ENCODE measurements around the gene DLGAP1.
"Not testable (repeated sequence)": the region's sequence is repeated elsewhere in the genome, so short reads cannot be mapped to it uniquely, and the experiment has no call there.

Gene DLGAP1

DNA sequence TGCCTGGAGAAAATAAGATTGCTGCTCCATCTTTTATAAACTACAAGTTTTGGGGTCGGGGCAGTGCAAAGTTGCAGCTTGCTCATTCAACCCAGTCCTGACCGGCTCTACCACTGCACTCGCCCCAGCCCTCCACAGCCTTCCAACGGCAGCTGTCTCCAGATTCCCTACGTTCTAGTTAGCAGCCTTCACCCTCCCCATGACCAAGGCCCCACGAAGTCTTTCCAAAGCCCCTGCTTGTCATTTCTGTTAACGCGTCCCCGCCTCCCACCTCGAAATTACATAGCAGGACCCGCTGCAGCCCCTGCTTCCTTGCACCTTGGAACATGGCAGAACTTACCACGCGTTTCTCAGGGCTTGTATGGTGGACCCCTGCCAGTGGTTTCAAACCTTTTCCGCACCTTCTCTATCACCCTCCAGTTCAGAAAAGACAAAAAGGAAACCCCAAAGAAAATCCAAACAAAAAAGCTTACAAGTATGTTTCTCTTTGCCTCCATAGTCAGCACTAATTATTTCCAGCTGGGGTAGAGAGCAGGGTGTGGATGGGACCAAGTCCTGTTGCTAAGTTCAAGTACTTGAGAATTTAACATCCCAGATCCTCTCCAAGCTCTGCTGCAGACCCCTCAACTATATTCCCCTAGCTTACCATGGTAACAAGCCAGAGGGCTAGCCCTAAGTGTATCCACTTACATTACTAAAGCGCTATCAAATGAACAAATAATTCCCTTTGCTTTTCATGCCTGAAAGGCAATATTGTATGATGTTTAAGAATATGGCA lies 843.6 kb downstream of the DLGAP1 start:
- DNase-seq, result no peak

DNA sequence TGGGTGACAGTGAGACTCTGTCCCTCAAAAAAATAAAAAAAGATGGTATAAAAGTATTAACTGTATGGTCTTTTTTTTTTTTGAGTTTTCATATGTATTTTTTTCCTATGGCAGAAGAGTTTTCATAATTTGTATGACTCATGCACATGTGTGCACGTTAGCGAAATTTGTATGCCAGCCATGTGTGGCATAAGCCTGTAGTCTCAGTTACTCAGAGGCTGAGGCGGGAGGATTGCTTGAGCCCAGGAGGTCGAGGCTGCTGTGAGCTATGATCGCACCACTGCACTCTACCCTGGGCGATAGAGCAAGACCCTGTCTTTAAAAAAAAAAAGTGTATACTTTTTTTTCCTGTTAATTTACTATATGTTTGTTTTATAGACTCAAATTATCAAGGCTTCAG lies 844.3 kb downstream of the DLGAP1 start:
- no peak for DNase-seq

DNA sequence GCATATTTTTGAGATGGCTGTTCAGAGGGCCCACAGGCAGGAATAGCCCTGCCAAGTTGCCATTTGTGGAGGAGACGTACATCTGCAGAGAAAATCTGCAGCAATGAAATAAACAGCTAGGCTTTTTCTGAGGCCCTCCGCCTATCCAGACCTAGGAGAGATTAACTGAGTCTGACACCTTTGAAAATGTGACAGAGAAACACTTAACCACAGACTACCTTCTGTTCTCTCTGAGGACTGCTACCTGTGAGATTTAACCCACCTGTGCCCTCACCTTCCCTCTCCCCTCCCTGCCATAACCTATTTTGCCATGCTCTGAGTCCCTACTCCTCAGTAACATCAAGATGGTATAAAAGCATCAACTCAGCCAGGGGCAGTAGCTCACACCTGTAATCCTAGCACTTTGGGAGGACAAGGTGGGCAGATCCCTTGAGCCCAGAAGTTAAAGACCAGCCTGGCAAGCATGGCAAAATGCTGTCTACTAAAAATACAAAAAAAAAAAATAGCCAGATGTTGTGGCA lies 844.9 kb downstream of the DLGAP1 start:
- DNase-seq, result no peak

DNA sequence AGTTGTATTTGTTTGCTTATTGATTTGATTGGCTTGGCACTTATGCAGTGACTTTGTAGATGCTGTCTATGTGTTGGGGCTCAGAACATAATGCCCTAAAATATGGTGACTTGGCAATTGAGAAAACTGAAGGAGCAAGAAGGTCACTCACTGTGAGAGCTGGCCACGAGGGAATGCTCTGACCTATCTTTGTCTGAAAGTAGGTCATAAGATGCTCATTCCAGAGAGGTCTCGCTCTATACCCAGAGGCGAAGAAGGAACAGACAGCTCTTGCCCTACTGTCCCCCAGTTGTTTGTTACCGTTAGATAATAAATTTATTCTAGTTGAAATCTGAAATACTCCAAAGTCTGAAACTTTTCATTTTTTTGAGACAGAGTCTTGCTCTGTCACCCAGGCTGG lies 846.6 kb downstream of the DLGAP1 start:
- DNase-seq, result no peak

DNA sequence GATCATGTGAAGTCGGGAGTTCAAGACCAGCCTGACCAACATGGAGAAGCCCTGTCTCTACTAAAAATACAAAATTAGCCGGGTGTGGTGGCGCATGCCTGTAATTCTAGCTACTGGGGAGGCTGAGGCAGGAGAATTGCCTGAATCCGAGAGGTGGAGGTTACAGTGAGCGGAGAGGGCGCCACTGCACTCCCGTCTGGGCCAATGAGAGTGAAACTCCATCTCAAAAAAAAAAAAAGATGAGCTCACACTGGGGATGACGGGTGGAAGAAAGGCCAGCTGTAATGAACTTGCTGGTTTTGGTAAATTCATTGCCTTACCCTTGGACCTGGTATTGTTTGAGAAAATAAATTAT lies 847.0 kb downstream of the DLGAP1 start:
- not testable (repeated sequence) for DNase-seq

DNA sequence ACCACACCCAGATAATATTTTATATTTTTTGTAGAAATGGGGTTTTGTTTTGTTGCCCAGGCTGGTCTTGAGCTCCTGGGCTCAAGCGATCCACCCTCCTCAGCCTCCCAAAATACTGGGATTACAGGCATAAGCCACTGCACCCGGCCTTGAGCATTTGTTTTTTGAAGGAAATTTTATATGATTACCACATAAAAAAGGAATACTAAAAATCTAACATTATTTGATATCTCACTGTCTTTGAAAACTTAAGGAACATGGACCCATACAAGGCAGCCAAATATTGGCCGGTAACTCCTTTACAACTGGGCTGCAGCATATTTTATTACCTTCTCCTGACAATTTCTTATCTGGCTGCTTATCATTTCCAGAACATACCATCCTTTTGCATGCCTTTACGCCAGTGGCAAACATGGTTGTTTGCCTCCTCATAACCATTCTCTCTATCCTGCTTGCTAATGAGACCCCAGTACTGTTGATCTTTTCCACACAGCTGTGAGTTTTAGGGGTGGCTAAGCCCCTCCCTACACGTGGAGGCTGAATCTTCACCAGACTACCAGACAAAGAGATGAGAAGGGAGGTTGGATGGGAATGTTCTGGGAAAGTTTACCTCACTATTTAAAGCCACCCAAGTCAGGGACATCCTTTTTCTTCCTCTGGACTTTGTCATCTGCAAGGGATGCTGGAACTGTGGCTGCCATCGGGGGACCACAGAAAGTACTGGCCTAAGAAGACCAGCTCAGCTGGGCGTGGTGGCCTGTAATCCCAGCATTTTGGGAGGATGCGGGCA lies 847.6 kb downstream of the DLGAP1 start:
- no peak for DNase-seq

DNA sequence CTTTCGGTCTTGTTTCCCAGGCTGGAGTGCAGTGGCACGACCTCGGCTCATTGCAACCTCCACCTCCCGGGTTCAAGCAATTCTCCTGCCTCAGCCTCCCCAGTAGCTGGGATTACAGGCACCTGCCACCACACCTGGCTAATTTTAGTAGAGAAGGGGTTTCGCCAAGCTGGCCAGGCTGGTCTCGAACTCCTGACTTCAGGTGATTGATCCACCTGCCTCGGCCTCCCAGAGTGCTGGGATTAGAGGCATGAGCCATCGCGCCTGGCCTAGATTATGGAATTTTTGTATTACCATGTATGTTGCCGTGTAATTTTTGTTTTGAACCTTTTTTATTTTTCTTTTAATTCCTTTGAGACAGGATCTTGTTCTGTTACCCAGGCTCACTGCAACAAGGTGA lies 848.2 kb downstream of the DLGAP1 start:
- not testable (repeated sequence) for DNase-seq

DNA sequence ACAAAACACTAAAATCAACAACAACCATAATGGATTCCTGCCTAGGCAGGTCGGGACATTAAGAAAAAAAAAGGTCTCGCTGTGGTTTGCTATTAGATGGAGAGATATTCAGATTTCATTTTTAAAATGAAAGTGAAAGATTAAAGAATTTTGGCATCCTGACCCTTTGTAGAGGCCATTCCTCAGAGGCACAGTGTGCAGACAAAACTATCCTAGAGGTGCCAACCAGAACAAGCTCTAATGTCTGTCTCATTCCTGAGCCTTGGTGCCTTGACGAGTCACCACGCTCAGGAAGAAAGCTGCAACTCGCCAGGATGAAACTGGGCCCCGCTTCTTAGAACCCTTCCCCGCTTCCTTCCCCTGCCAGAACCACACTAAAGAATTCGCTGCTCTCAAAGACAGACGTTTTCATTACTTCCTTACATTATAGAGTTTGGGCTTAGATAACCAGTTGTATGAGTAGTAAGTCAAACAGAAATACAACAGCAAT lies 849.1 kb downstream of the DLGAP1 start:
- DNase-seq, result no peak

DNA sequence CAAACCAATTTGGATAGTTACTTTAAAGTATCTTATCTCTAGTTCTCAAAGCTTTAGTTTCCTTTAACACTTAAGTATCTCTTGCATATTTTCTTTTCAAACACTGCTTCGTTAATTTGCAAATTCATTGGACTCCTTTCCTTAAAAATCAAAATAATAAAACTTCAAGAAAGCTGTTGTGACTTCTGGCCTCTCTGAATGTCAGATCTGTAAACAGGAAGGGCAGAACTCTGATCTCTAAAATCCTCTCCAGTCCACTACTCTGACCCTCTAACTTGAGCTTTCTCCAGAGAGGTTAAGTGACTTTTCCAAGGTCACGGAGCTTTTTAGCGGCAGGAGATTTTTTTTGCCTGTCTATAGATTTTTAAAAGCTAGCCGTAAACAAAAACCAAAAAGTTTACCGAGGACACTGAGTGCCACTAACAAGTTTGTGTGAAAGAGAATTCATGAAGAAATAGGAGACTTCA lies 849.6 kb downstream of the DLGAP1 start:
- DNase-seq, result no peak

DNA sequence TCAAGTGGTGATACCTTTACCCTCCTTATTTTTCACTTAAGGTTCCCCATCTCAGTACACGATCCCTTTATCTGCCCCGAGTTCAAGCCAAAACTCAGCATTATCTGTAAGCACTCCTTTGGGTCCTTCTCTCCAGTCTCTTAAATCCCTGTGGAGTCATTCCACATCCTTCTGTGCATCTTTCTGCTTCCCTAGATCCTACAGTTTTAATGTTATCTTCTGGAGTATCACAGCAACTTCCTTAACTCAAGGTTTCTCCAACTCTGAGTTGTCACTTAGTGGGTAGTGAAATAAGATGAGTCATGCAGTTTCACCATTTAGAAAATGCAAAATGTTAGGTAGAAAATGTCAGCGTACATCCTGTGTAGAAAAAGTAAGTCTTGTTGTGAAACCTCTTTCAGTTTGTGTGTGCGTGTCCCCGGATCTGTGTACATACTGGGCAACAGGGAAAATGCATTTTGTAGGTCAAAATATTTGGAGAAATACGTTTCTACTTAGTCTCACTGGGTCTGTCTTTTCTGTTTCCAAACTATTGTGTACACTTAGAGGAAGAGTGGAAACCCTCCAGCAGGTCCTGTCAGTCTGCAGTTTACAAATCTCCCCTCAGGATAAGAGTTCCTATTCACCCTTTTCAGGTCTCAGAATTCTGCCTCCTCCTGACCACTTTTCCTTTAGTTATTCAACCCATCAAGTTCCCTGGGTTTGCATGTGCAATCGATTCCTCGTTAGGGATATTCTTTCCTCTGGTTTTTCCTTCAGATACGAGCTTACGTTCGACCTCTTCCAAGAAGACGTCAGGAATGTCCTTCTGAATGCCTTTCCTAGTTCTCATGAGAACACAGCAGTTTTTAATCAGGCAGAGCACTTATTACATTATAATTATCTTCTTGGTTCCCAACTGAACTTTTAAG lies 850.4 kb downstream of the DLGAP1 start:
- no peak for DNase-seq

DNA sequence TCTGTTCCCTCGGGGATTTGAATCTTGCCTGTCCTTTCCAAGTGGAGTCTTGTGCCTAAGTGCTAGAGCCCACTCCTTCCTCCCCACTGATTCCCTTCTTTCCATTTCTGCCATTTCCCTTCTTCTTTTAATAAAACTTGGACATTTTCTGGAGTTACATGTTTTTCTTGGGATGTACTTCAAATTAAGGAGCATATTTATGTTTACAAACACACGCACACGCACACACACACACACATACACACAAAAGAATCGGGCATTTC lies 850.9 kb downstream of the DLGAP1 start:
- no peak for DNase-seq

DNA sequence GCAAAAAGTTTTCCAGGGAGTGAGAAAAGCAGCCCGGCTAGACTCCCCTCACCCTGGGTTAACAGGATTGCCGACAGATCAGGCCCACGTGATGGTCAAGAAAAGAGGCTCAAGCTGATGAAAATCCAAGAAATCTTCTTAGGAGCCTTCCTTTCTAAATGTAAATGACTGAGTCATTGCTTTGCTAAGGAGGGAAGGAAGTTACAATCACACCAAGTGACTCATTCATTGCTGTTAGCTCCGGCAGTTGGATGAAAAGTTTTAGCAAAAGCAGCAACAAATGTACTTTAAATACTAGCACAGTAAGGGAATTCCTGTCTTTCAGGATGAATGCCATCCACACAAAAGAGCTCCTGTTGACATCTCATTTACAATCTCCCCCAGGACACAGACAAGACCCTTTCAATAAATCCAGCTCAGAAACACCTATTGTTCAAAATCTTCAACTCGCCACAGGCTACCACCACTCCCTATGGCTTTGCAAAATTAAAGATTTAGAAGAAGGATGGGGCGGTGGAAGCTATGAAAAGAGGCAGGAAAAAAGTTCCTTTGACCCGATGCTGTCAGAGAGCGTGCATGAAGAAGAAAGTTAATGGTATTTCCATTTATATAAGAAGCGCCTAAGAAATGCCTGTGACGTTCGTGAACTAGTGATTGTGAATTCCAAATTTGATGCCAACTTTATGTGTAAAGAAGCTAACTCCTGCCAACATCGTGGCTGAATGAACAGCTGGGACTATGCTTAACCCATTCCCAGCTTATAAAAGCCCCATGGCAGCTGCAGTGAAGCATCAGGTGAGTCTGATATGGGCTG lies 851.5 kb downstream of the DLGAP1 start:
- DNase-seq, result no peak

DNA sequence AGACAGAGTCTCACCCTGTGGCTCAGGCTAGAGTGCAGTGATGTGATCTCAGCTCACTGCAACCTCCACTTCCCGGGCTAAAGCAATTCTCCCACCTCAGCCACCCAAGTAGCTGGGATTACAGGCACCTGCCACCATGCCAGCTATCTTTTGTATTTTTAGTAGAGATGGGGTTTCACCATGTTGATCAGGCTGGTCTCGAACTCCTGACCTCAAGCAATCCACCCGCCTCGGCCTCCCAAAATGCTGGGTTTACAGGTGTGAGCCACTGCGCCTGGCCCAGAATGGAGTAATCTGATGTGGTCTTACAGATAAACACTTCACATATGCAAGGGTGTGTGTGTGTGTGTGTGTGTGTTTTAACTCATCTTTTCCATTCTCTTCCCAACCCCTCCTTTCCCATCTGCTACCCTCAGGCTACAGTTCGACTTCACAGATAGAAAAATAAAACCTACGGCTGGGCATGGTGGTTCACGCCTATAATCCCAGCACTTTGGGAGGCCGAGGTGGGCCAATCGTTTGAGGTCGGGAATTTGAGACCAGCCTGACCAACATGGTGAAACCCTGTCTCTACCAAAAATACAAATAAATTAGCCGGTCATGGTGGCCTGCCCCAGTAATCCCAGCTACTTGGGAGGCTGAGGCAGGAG lies 853.9 kb downstream of the DLGAP1 start:
- not testable (repeated sequence) for DNase-seq

DNA sequence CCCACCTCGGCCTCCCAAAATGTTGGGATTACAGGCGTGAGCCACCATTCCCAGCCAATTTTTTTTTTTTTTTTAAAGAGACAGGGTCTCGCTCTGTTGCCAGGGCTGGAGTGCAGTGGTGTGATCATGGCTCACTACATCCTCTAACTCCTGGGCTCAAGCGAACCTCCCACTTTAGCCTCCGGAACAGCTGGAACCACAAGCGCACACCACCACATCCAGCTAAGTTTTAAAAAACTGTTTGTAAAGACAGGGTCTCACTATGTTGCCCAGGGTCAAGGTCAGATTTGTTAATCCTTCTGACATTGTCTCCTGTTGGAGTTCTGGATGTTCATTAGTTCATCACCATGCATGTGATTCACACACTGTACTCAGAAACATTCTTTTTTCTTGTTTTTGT lies 855.2 kb downstream of the DLGAP1 start:
- no peak for DNase-seq

DNA sequence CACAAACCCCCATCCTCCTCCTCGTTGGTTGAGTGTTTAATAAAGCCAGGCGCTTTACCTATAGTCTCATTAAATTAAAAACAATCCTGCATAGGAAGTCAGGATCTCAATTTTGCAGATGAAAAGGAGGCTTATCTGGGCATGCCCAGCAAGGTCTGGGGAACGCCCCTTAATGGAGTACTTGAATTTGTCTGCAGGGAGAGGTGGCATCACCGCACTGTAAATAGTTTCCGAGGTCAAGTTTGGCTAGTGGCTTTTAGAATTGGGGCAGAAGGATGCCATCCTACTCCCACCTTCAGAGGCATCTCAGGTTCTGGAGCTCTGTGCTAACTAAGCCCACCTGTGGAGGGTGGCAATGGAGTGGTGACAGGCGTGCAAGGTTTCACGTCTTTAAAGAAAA lies 855.9 kb downstream of the DLGAP1 start:
- no peak for DNase-seq

DNA sequence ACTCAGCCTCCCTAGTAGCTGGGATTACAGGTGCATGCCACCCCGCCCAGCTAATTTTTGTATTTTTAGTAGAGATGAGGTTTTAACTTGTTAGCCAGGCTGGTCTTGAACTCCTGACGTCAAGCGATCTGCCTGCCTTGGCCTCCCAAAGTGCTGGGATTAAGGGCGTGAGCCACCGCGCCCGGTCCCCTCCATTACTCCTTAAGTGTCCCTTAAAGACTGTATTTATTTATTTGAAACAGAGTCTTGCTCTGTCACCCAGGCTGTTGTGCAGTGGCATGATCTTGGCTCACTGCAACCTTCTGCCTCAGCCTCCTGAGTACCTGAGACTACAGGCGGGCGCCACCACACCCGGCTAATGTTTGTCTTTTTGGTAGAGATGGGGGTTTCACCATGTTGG lies 856.5 kb downstream of the DLGAP1 start:
- no peak for DNase-seq

DNA sequence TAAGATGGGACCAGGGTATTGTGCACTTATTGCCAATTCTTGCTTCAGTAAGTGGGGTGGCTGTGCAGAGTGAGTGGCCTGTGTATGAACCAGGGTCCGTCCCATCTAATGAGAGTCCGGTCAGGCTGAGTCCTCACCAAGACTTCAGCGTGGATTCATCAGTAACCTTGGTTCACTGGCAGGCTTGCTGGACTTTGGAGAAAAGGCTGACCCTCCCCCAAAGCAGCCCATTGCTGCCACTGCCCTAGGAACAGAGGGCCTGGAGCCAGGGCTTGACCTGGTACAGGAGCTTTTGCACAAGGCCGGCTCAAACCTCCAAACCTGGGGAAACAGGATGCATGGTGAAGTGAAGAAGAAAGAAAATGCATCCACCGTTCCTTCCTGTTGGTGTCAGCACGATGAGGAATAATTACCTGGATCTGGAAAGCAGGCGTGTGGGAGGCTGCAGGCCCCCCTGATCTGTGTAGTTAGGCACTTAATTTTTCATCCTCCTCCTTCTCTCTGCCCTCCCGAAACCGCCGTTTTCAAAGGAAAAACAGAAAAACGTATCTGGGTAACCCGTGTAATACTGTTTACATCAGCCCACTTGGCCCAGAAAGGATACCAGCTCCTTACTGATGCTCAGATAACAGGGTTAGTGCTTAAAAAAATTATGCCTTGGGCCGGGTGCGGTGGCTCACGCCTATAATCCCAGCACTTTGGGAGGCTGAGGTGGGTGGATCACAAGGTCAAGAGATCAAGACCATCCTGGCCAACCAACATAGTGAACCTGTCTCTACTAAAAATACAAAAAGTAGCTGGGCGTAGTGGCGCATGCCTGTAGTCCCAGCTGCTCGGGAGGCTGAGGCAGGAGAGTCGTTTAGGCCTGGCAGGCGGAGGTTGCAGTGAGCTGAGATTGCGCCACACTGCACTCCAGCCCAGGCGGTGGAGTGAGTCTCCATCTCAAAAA lies 857.4 kb downstream of the DLGAP1 start:
- no peak for DNase-seq

DNA sequence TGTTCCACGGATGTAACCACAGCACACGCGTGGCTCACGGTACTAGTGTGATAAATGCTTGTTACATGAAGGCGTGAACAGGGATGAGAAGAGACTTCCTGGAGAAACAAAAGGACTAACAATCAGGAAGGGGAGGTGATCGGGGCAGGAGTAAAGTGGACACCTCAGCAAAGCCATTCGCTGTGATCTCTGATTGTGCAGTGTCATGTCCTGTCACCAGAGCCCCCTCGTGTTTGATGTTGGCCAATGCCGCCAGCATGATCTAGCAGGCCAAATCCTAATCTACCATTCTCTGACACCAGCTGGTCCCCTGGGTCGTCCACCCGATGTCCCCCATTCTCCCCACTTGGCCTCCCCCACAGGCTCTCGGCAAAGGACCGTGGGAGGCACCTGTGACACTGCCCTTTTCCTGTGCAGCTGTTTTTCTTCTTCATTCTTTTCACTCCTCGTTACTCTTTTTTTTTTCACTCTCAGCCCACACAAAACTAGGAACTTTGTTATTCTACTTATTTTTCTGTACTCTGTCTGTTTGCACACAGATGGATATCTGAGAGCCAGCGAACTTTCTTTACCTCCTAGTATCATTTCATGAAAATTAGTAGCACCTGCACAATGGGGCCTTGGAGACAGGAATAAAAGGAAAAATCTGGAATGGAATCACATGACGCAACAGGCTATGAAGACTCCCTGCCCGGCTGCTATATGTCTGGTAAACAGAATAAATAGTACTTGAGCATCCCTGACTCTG lies 858.3 kb downstream of the DLGAP1 start:
- no peak for DNase-seq

DNA sequence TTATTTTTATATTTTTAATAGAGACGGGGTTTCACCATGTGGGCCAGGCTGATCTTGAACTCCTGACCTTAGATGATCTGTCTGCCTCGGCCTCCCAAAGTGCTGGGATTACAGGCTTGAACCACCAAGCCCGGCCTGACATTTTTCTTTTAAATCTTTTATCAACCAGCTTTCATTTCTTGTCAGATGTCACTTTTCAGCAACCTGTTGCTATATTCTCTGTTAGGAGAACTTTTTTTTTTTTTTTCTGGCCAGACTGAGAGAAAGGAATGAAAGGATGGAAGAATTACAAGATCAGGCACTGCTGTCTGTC lies 858.8 kb downstream of the DLGAP1 start:
- DNase-seq, result no peak

Data from activated T-cell treated with anti-CD3 and anti-CD28 coated beads for 4 hours (primary cell).